ENCODE results near the gene CDK5. TPM values are rescaled to one million over a fixed set of nuclear protein-coding genes. Genes with fewer than 3 reads are reported as not detected.

CDK5 gene
- total and polyA plus RNA-seq, 4 donors = 6.8 to 17.3 (median 9.2) TPM

- ATAC-seq (ENCODE audit: insufficient read depth, low FRiP score) = no peak
- H3K9ac ChIP-seq (ENCODE audit: insufficient read depth in 1 of 2, low read length in 2 of 2) = no peak overlapping the region
- WGBS, 2 donors = 77 to 81% methylated on average over 9 of the region's 9 CpGs
- H3K27ac ChIP-seq (ENCODE audit: low read depth in 1 of 2, low read length in 1 of 2) = no peak overlapping the region
- H3K9me3 ChIP-seq (ENCODE audit: control insufficient read depth in 4 of 4, insufficient read depth in 3 of 4, low read length in 3 of 4) = no peaks in the 10 kb centered on the region
- no peak overlapping the region for H3K4me3 ChIP-seq
- TF ChIP-seq CTCF (IDR thresholded peaks at IDR 0.05; ENCODE audit: control extremely low read depth, extremely low read depth) = no peak
- peaks cover 0 to 7% (median 0%) of the 10 kb centered on the region in 4 donors for H3K36me3 ChIP-seq (ENCODE audit: control insufficient read depth in 4 of 4, insufficient read depth in 4 of 4, low read length in 4 of 4)
- no peaks in the 10 kb centered on the region for H3K27me3 ChIP-seq (ENCODE audit: control insufficient read depth in 3 of 3, insufficient read depth in 3 of 3, low read length in 2 of 3)
- H3K4me1 ChIP-seq (ENCODE audit: control insufficient read depth in 5 of 5, insufficient read depth in 5 of 5, low read length in 5 of 5) = peaks cover 0 to 24% (median 15%) of the 10 kb centered on the region in 5 donors
- DNase-seq = no peak
These were observed 52.1 kb downstream of the CDK5 start for GRCh38 chr7:151005566-151005965.

Other genes starting within 250 kb of the CDK5 start
- under 1 TPM; 0.48 to 0.92 TPM for gene AOC1, start 205.4 kb downstream of the CDK5 start, total RNA-seq
- 1 to 10 TPM in 1 of 2 donors, under 1 TPM in 1; 0.35 to 1.3 TPM for gene AOC1, start 205.4 kb downstream of the CDK5 start, polyA plus RNA-seq
- gene KCNH2, start 79.6 kb downstream of the CDK5 start, total RNA-seq = 1 to 10 TPM; 1.7 to 2.0 TPM
- gene KCNH2, start 79.6 kb downstream of the CDK5 start, polyA plus RNA-seq = under 1 TPM; 0.43 to 0.82 TPM
- gene NOS3, start 66.9 kb downstream of the CDK5 start, total RNA-seq = 10 to 100 TPM; 11.9 to 31.0 TPM
- 10 to 100 TPM in 1 of 2 donors, 1 to 10 TPM in 1; 9.3 to 11.9 TPM for gene NOS3, start 66.9 kb downstream of the CDK5 start, polyA plus RNA-seq
- 1 to 10 TPM; 1.1 to 2.8 TPM for gene ATG9B, start 33.4 kb downstream of the CDK5 start, total RNA-seq
- gene ATG9B, start 33.4 kb downstream of the CDK5 start, polyA plus RNA-seq = 1 to 10 TPM in 1 of 2 donors, under 1 TPM in 1; 0.78 to 1.8 TPM
- gene ABCB8, start 29.4 kb downstream of the CDK5 start, total RNA-seq = 10 to 100 TPM; 21.8 to 61.5 TPM
- 10 to 100 TPM; 28.7 to 28.9 TPM for gene ABCB8, start 29.4 kb downstream of the CDK5 start, polyA plus RNA-seq
- gene ASIC3, start 9.4 kb downstream of the CDK5 start, total RNA-seq = 1 to 10 TPM in 1 of 2 donors, under 1 TPM in 1; 0.37 to 3.9 TPM
- gene ASIC3, start 9.4 kb downstream of the CDK5 start, polyA plus RNA-seq = 1 to 10 TPM; 1.6 to 3.2 TPM
- gene SLC4A2, start 1.7 kb upstream of the CDK5 start, total RNA-seq = 100 to 1,000 TPM in 1 of 2 donors, 10 to 100 TPM in 1; 66.3 to 173 TPM
- 100 to 1,000 TPM in 1 of 2 donors, 10 to 100 TPM in 1; 96.7 to 144 TPM for gene SLC4A2, start 1.7 kb upstream of the CDK5 start, polyA plus RNA-seq
- gene FASTK, start 22.9 kb upstream of the CDK5 start, total RNA-seq = 10 to 100 TPM; 28.9 to 99.8 TPM
- 100 to 1,000 TPM in 1 of 2 donors, 10 to 100 TPM in 1; 80.0 to 108 TPM for gene FASTK, start 22.9 kb upstream of the CDK5 start, polyA plus RNA-seq
- gene TMUB1, start 25.6 kb upstream of the CDK5 start, total RNA-seq = 10 to 100 TPM; 32.8 to 49.6 TPM
- gene TMUB1, start 25.6 kb upstream of the CDK5 start, polyA plus RNA-seq = 100 to 1,000 TPM in 1 of 2 donors, 10 to 100 TPM in 1; 43.5 to 104 TPM
- gene AGAP3, start 28.6 kb upstream of the CDK5 start, total RNA-seq = 100 to 1,000 TPM in 1 of 2 donors, 10 to 100 TPM in 1; 75.9 to 194 TPM
- gene AGAP3, start 28.6 kb upstream of the CDK5 start, polyA plus RNA-seq = 100 to 1,000 TPM in 1 of 2 donors, 10 to 100 TPM in 1; 81.8 to 138 TPM
- gene GBX1, start 109.8 kb upstream of the CDK5 start, total RNA-seq = not detected
- gene GBX1, start 109.8 kb upstream of the CDK5 start, polyA plus RNA-seq = not detected
- not detected for gene ASB10, start 129.4 kb upstream of the CDK5 start, total RNA-seq
- not detected for gene ASB10, start 129.4 kb upstream of the CDK5 start, polyA plus RNA-seq
- gene H2BK1, start 152.6 kb upstream of the CDK5 start, total RNA-seq = under 1 TPM in 1 of 2 donors, not detected in 1; 0.52 TPM
- not detected for gene H2BK1, start 152.6 kb upstream of the CDK5 start, polyA plus RNA-seq
- 10 to 100 TPM; 13.2 to 36.2 TPM for gene ABCF2, start 169.3 kb upstream of the CDK5 start, total RNA-seq
- gene ABCF2, start 169.3 kb upstream of the CDK5 start, polyA plus RNA-seq = 10 to 100 TPM; 15.4 to 36.3 TPM
- 10 to 100 TPM; 23.3 to 54.0 TPM for gene CHPF2, start 174.6 kb upstream of the CDK5 start, total RNA-seq
- gene CHPF2, start 174.6 kb upstream of the CDK5 start, polyA plus RNA-seq = 10 to 100 TPM; 33.8 to 36.2 TPM
- 10 to 100 TPM; 37.5 to 70.9 TPM for gene SMARCD3, start 190.8 kb upstream of the CDK5 start, total RNA-seq
- gene SMARCD3, start 190.8 kb upstream of the CDK5 start, polyA plus RNA-seq = 10 to 100 TPM; 40.3 to 62.5 TPM

Data from lung (tissue), 12 donors.